ENCODE results near the gene PRR5L.

PRR5L gene

DNA sequence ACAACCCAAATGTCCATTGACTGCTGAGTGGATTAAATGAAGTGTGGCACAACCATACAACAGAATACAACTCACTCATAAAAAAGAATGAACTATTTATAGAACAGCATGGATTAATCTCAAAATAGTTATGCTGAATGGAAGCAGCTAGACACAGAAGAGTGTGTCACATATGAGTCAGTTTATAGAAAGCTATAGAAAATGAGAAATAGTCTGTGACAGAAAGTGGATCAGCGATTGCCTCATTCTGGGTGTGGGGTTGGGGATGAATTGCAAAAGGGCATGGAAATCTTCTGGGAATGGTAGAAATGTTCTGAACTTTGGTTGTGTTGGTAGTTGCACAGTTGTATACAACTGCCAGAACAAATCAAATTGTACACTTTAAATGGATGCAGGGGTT lies 37.4 kb downstream of the PRR5L start:
- H3K27me3 ChIP-seq (ENCODE audit: control insufficient read depth, insufficient read depth, low read length), result no peaks in the 10 kb centered on the region

DNA sequence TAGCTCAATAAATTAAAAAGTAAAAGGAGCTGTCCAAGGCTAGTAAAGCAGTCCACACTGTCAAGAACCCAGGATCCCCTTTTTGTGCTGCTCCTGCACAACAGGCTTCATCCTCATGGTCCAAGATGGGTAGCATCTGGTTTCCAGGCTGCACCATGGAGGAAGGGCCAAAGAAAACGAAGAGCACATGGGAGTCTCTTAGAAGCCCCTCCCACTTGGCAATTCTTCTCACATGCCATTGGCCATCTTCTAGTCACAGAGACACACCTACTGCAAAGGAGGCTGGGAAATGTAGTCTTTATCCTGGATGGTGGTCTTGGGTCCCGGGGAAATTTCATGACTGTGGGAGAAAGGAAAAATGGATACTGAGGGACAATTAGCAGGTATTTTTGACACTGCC lies 37.8 kb downstream of the PRR5L start:
- no peaks in the 10 kb centered on the region for H3K4me1 ChIP-seq (ENCODE audit: control insufficient read depth, insufficient read depth, low read length)
- no peaks in the 10 kb centered on the region for H3K36me3 ChIP-seq (ENCODE audit: control insufficient read depth, insufficient read depth, low read length)
- H3K9me3 ChIP-seq (ENCODE audit: control insufficient read depth, insufficient read depth, low read length), result no peaks in the 10 kb centered on the region
- H3K27me3 ChIP-seq (ENCODE audit: control insufficient read depth, insufficient read depth, low read length), result no peaks in the 10 kb centered on the region
- no peak overlapping the region for H3K4me3 ChIP-seq (ENCODE audit: low read depth, low read length)
- H3K9ac ChIP-seq (ENCODE audit: low read depth, low read length), result no peak overlapping the region

More for the DNA sequence above, 37.4 kb downstream of the PRR5L start:
- Histone ChIP-seq H3K4me1 (ENCODE audit: control insufficient read depth, insufficient read depth, low read length) (no peaks in the 10 kb centered on the region), H3K9me3 (ENCODE audit: control insufficient read depth, insufficient read depth, low read length) (no peaks in the 10 kb centered on the region), H3K36me3 (ENCODE audit: control insufficient read depth, insufficient read depth, low read length) (no peaks in the 10 kb centered on the region), H3K4me3 (ENCODE audit: low read depth, low read length) (no peak overlapping the region), H3K9ac (ENCODE audit: low read depth, low read length) (no peak overlapping the region)

DNA sequence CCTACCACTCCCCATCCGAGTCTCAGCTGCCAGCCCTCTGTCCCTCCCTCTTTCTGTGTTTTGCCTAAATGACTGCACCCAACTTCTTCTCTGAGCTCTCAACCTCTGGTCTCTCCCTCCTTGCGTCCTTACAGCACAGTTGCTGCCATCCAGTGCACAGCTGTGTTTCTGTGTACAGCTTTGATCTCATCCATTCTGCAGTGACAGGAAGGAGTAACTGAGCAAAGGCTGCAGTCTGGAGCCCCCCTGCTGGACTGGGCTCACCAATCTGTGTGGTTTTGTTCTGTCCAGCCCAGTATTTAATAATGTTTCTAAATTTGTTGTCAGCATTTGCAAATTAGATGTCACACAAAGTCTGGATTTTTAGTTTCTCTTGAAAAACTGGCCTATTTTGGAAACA lies 43.8 kb downstream of the PRR5L start:
- H3K36me3 ChIP-seq (ENCODE audit: control insufficient read depth, insufficient read depth, low read length), result no peaks in the 10 kb centered on the region
- H3K9ac ChIP-seq (ENCODE audit: low read depth, low read length), result no peak overlapping the region
- no peaks in the 10 kb centered on the region for H3K9me3 ChIP-seq (ENCODE audit: control insufficient read depth, insufficient read depth, low read length)
- H3K27me3 ChIP-seq (ENCODE audit: control insufficient read depth, insufficient read depth, low read length), result no peaks in the 10 kb centered on the region
- H3K4me3 ChIP-seq (ENCODE audit: low read depth, low read length), result no peak overlapping the region
- H3K4me1 ChIP-seq (ENCODE audit: control insufficient read depth, insufficient read depth, low read length), result no peaks in the 10 kb centered on the region

DNA sequence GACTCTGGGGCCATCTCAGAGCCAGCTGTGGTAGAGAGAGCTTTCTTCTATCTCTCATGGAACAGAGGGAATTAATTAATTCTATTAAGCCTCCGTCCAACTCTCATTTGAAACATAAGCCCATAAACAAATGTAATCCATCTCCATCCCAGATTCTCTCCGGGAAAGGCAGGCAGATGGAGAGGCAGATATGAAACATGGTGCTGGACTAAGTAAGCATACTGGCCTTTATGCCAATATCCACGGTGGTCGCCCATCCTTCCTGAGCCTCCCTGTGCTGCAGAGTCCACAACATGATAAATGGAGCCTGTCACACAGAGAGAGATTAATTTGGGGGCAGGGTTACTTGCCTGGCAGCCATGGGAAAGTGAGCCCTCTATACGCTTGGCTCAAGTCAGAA lies 44.8 kb downstream of the PRR5L start:
- H3K36me3 ChIP-seq (ENCODE audit: control insufficient read depth, insufficient read depth, low read length), result no peaks in the 10 kb centered on the region
- no peaks in the 10 kb centered on the region for H3K27me3 ChIP-seq (ENCODE audit: control insufficient read depth, insufficient read depth, low read length)
- H3K4me1 ChIP-seq (ENCODE audit: control insufficient read depth, insufficient read depth, low read length), result no peaks in the 10 kb centered on the region
- H3K9me3 ChIP-seq (ENCODE audit: control insufficient read depth, insufficient read depth, low read length), result no peaks in the 10 kb centered on the region
- H3K9ac ChIP-seq (ENCODE audit: low read depth, low read length), result no peak overlapping the region
- H3K4me3 ChIP-seq (ENCODE audit: low read depth, low read length), result no peak overlapping the region

DNA sequence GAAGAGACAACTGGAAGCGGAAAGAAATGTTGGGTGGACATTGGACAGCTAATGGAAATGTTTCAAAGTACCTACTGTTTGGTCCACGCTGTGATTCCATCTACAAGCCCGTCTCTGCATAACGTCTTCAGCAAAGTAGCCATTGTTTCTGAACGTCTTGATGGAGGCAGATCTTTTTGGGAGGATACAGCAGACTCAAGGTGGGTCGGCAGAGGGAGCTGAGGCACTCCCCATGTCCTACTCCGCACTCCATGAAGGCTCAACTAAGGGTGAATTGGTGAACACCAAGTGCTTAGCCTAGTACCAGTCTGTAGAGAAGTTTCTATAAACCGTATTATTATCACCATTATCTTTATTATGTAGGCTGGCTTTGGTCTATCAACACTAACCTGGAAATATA lies 45.8 kb downstream of the PRR5L start:
- H3K9me3 ChIP-seq (ENCODE audit: control insufficient read depth, insufficient read depth, low read length), result no peaks in the 10 kb centered on the region
- no peaks in the 10 kb centered on the region for H3K36me3 ChIP-seq (ENCODE audit: control insufficient read depth, insufficient read depth, low read length)
- no peaks in the 10 kb centered on the region for H3K27me3 ChIP-seq (ENCODE audit: control insufficient read depth, insufficient read depth, low read length)

DNA sequence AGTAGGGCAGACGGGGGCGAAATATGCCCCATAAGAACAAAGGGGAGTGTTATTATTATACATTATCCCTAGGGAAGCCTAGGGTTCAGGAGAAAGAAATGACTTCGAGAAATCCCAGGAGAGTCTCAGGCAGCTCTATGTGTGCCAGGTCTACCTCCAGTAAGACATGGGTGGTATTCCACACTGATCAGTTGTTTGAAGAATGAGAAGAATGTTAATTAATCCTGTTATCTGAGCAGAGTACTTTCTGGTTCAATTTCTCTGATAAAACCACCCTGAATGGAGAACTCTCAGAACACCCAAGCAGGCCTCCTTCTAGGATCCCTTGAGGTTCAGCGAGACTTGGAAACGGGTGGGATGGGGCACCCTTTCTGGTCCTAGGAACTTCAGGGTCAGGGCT lies 46.2 kb downstream of the PRR5L start:
- Histone ChIP-seq H3K9ac (ENCODE audit: low read depth, low read length) (no peak overlapping the region), H3K4me1 (ENCODE audit: control insufficient read depth, insufficient read depth, low read length) (no peaks in the 10 kb centered on the region), H3K4me3 (ENCODE audit: low read depth, low read length) (no peak overlapping the region), H3K36me3 (ENCODE audit: control insufficient read depth, insufficient read depth, low read length) (no peaks in the 10 kb centered on the region), H3K27me3 (ENCODE audit: control insufficient read depth, insufficient read depth, low read length) (no peaks in the 10 kb centered on the region), H3K9me3 (ENCODE audit: control insufficient read depth, insufficient read depth, low read length) (no peaks in the 10 kb centered on the region)

More for the DNA sequence above, 45.8 kb downstream of the PRR5L start:
- Histone ChIP-seq H3K9ac (ENCODE audit: low read depth, low read length) (no peak overlapping the region), H3K4me3 (ENCODE audit: low read depth, low read length) (no peak overlapping the region), H3K4me1 (ENCODE audit: control insufficient read depth, insufficient read depth, low read length) (no peaks in the 10 kb centered on the region)

DNA sequence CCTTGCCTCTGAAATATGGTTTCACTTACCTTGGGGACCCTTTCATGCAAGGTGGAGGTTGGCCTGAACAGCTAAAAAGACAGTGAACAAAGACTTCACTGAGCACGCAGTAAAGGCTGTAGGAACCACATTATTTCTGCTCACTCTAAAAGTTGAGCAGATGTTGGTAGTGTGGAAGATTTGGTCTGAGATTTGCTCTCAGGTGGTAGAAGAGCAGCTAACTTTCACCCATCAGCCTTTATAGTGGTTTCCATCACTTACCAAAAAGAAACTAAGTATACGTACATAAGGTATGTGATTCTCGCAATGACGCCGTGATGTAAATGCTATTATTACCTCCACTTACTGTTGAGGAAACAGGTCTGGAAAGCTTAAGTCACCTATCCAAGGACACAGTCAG lies 47.3 kb downstream of the PRR5L start:
- Histone ChIP-seq H3K4me3 (ENCODE audit: low read depth, low read length) (no peak overlapping the region), H3K9me3 (ENCODE audit: control insufficient read depth, insufficient read depth, low read length) (no peaks in the 10 kb centered on the region), H3K4me1 (ENCODE audit: control insufficient read depth, insufficient read depth, low read length) (no peaks in the 10 kb centered on the region), H3K36me3 (ENCODE audit: control insufficient read depth, insufficient read depth, low read length) (no peaks in the 10 kb centered on the region), H3K9ac (ENCODE audit: low read depth, low read length) (no peak overlapping the region), H3K27me3 (ENCODE audit: control insufficient read depth, insufficient read depth, low read length) (no peaks in the 10 kb centered on the region)

DNA sequence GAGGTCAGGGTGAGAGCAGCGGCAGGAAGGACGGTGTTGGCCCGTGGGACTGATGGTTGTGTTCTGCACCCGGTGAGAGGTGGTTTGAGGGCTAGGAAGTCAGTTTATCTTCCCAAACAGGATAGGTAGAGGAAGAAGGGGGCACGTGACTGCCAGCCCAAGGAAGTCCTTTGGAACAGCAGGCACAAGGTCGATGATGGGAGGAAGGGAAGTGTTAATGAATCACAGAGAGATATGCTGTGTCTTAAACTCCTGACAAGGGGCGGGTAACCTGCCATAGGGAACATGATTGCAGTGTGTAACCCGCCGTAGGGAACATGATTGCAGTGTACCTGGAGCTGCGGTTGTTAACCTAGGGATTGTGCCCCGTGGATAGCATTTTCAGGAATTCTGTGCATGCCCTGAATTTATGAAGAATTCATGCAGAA lies 49.0 kb downstream of the PRR5L start:
- H3K9me3 ChIP-seq (ENCODE audit: control insufficient read depth, insufficient read depth, low read length), result no peaks in the 10 kb centered on the region
- H3K27me3 ChIP-seq (ENCODE audit: control insufficient read depth, insufficient read depth, low read length), result no peaks in the 10 kb centered on the region
- H3K4me3 ChIP-seq (ENCODE audit: low read depth, low read length), result no peak overlapping the region
- H3K9ac ChIP-seq (ENCODE audit: low read depth, low read length), result no peak overlapping the region
- peaks cover 2% of the 10 kb centered on the region for H3K4me1 ChIP-seq (ENCODE audit: control insufficient read depth, insufficient read depth, low read length)
- no peaks in the 10 kb centered on the region for H3K36me3 ChIP-seq (ENCODE audit: control insufficient read depth, insufficient read depth, low read length)

DNA sequence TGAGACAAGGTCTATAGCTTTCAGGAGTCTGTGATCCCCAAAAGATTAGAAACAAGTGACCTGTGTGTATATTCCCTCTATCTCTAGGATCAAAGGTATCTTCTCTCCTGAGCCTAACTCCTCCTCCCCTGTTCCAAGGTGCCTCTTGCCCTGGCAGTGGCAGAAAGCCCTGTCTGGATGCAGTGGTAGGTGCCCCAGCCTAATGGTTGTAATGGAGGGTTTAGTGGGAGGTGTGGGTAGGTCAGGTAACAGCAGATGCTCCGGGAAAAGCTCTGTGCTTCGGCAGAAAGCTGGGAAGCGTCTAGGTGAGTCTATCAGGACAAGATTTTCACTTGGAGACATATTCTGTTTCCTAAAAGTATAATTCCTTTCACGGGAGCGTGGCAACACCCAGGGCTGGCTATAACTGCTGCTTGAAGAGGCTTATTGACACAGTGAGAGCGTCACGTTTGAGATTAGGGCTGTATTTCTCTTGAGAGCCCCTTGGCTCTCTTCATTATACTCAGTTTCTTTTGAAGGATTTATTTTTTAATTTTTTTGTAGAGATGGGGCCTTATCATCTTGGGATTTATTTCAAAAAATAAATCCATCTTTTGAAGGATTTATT lies 49.5 kb downstream of the PRR5L start:
- Histone ChIP-seq H3K27me3 (ENCODE audit: control insufficient read depth, insufficient read depth, low read length) (no peaks in the 10 kb centered on the region), H3K4me1 (ENCODE audit: control insufficient read depth, insufficient read depth, low read length) (peaks cover 2% of the 10 kb centered on the region), H3K9me3 (ENCODE audit: control insufficient read depth, insufficient read depth, low read length) (no peaks in the 10 kb centered on the region), H3K36me3 (ENCODE audit: control insufficient read depth, insufficient read depth, low read length) (no peaks in the 10 kb centered on the region), H3K4me3 (ENCODE audit: low read depth, low read length) (no peak overlapping the region), H3K9ac (ENCODE audit: low read depth, low read length) (no peak overlapping the region)

DNA sequence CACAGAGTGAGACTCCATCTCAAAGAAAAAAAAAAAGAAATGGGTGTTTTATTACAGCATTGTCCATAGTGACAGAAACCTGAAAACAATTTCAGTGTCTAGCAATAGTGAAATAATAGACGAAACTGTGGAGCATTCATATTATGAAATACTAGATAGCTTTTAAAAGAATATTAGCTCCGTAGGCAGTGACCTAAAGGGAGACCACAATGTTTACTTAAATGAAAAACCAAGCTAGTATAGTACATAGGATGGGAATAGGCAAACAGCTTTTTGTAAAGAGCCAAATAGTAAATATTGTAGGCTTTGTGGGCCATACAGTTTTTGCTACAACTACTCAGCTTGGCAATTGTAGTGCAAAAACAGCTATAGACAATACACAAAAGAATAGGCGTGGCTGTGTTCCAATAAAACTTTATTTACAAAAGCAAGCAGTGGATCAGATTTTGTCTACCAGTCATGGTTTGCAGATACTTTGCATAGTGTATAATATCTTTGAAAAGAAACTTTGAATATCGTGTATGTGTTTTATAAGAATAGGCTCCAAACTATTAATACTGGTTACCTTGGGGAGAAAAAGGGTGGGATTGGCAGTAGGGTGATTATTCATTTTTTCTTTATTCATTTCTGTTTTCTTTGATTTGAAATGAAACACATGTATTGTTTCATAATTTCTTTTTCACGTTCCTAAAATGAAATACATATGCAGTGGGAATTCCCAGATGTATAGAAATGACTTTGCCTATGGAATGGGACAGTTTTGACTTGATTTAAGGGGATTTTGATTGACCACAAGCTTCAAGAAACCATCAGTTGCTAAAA lies 50.7 kb downstream of the PRR5L start:
- H3K27me3 ChIP-seq (ENCODE audit: control insufficient read depth, insufficient read depth, low read length), result no peaks in the 10 kb centered on the region
- H3K4me1 ChIP-seq (ENCODE audit: control insufficient read depth, insufficient read depth, low read length), result peaks cover 2% of the 10 kb centered on the region
- H3K4me3 ChIP-seq (ENCODE audit: low read depth, low read length), result no peak overlapping the region
- no peak overlapping the region for H3K9ac ChIP-seq (ENCODE audit: low read depth, low read length)
- no peaks in the 10 kb centered on the region for H3K9me3 ChIP-seq (ENCODE audit: control insufficient read depth, insufficient read depth, low read length)
- no peaks in the 10 kb centered on the region for H3K36me3 ChIP-seq (ENCODE audit: control insufficient read depth, insufficient read depth, low read length)

DNA sequence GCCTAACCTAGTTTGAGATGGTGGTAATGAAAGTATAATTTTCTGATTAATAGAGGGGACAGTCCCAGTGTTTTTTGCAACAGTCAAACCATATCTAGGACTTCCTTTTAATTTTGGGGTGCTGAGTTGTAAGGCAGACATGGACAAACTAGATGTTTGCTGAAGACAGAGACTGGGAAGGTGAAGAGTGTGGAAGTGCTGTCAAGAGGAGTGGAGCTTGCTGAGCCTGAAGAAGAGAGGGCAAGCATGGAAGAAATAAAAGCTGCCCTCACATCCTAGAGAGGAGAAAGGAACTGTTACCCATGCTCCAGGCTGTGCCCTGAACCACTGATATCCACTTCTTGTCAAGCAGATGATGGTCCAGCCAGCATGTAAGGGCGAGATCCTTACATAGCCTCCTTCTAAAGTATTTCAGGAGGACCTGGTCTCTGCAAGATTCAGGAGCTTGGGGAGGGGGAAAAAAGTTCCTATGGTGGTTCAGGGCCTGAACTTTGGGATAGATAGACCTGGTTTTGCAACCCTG lies 51.4 kb downstream of the PRR5L start:
- Histone ChIP-seq H3K4me1 (ENCODE audit: control insufficient read depth, insufficient read depth, low read length) (peaks cover 2% of the 10 kb centered on the region), H3K9me3 (ENCODE audit: control insufficient read depth, insufficient read depth, low read length) (no peaks in the 10 kb centered on the region), H3K27me3 (ENCODE audit: control insufficient read depth, insufficient read depth, low read length) (no peaks in the 10 kb centered on the region), H3K36me3 (ENCODE audit: control insufficient read depth, insufficient read depth, low read length) (no peaks in the 10 kb centered on the region), H3K4me3 (ENCODE audit: low read depth, low read length) (no peak overlapping the region), H3K9ac (ENCODE audit: low read depth, low read length) (no peak overlapping the region)

Data from iPS-15b (cell line).